Kidney epithelial cell (primary cell): ENCODE measurements around the gene CLK3. TPM values are rescaled to one million over a fixed set of nuclear protein-coding genes. Genes with fewer than 3 reads are reported as not detected.
"Not testable (repeated sequence)": the region's sequence is repeated elsewhere in the genome, so short reads cannot be mapped to it uniquely, and the experiment has no call there.

Experiments used
- DNase-seq: peaks from one replicate; pipeline ENCODE4 v3.0.0-alpha.2; 2010; ENCODE audit warnings: low read depth
- H3K27me3 ChIP-seq: 2 replicates; pipeline ENCODE4 v1.6.0; 2011; ENCODE audit warnings: low read length; ENCODE audit not compliant: control insufficient read depth, insufficient read depth
- H3K36me3 ChIP-seq: 2 replicates; pipeline ENCODE4 v1.5.1; 2011; ENCODE audit warnings: low read length; ENCODE audit not compliant: control insufficient read depth, insufficient read depth
- H3K4me3 ChIP-seq: 2 replicates; pipeline ENCODE4 v1.5.1; 2011; ENCODE audit warnings: low read depth, mild to moderate bottlenecking, control low read depth, low read length
- total RNA-seq: library from RNA; depleted of rRNA; stranded (reverse); fragments of >200 nt; gene quantifications from 2 replicates; pipeline ENCODE4 v1.2.3, GENCODE V29; 2015
- TF ChIP-seq, protein P1 (sequence below): IDR thresholded peaks from 2 replicates; pipeline ENCODE4 v1.5.1; 2011; ENCODE audit warnings: mild to moderate bottlenecking, moderate library complexity, low read length, control low read depth, inconsistent platforms; ENCODE audit not compliant: insufficient read depth, poor library complexity, severe bottlenecking

The CLK3 gene
- total RNA-seq, 1 donor from 2014 or later: 104 TPM

DNA sequence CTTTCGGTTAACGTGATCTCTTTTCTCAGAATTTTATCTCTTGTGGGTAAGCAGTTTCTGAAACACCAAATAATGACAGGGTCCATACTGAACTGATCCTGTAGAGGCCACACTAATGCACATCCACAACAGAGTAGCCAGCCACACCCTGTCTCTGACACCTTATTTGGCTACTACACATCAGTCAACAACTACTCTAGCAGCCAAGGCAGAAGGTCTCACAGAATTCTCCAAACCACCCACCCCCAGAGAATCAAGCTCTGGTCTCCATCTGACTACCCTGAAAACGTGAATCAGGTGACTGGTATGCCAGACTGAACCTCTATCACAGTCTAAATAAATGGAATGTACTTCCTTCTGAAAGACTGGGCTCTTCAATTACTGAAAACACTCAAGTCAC, 42.2 kb downstream of the CLK3 start:
- DNase-seq: peak; percentile 10
- Histone ChIP-seq H3K27me3 (no peaks in the 10 kb centered on the region), H3K36me3 (no peaks in the 10 kb centered on the region), H3K4me3 (no peak overlapping the region)
- TF ChIP-seq, protein P1, sequence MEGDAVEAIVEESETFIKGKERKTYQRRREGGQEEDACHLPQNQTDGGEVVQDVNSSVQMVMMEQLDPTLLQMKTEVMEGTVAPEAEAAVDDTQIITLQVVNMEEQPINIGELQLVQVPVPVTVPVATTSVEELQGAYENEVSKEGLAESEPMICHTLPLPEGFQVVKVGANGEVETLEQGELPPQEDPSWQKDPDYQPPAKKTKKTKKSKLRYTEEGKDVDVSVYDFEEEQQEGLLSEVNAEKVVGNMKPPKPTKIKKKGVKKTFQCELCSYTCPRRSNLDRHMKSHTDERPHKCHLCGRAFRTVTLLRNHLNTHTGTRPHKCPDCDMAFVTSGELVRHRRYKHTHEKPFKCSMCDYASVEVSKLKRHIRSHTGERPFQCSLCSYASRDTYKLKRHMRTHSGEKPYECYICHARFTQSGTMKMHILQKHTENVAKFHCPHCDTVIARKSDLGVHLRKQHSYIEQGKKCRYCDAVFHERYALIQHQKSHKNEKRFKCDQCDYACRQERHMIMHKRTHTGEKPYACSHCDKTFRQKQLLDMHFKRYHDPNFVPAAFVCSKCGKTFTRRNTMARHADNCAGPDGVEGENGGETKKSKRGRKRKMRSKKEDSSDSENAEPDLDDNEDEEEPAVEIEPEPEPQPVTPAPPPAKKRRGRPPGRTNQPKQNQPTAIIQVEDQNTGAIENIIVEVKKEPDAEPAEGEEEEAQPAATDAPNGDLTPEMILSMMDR: no peak

DNA sequence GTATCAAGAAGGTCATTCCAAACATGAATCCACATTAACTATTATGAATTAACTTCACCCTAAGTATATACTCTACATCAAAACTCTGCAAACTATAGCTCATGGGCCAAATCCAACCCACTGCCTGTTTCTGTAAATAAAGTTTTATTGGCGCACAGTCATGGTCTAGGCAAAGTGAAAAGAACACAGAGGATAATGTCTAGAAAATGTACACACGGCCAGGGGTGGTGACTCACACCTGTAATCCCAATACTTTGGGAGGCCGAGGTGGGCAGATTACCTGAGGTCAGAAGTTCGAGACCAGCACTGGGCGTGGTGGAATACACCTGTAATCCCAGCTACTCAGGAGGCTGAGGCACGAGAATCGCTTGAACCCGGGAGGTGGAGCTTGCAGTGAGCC, 45.6 kb downstream of the CLK3 start:
- H3K27me3 ChIP-seq, DNase-seq, H3K36me3 ChIP-seq, H3K4me3 ChIP-seq: not testable (repeated sequence)

DNA sequence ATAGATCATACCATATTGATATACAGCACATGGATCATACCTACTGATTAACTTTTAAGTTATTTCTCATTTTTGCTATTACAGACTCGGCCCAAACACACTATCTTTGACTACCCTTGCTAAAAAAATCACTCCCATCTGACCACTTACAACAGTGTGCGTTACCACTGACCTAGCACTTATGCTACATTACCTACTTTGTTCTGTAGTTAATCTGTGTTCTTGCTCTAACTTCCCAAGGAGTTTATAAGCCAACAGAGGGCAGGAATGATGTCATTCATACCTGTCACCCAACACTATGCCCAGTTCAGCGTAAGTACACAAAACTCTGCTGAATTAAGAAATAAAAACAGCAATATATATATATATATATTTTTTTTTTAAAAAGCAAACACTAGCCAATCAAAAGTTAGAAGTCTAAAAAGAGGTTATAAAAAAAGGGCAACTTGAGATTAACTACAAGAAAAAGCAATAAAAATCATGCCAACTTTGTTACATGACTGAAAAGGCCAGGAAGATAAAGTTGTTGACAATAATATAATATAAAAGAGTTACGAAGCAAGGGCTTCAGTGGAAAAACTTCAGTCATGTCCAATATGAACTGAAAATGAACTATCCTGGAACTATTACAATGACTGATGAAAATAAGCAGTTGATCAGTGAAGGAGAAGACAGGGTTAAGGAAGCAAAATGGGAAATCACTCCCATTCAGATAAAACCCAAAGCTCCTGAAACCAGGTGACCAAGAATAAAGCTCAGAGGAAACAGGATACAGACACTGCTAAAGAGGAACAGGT, 46.6 kb downstream of the CLK3 start:
- Histone ChIP-seq H3K27me3 (no peaks in the 10 kb centered on the region), H3K4me3 (no peak overlapping the region), H3K36me3 (no peaks in the 10 kb centered on the region)
- TF ChIP-seq, protein P1: no peak
- no peak for DNase-seq

DNA sequence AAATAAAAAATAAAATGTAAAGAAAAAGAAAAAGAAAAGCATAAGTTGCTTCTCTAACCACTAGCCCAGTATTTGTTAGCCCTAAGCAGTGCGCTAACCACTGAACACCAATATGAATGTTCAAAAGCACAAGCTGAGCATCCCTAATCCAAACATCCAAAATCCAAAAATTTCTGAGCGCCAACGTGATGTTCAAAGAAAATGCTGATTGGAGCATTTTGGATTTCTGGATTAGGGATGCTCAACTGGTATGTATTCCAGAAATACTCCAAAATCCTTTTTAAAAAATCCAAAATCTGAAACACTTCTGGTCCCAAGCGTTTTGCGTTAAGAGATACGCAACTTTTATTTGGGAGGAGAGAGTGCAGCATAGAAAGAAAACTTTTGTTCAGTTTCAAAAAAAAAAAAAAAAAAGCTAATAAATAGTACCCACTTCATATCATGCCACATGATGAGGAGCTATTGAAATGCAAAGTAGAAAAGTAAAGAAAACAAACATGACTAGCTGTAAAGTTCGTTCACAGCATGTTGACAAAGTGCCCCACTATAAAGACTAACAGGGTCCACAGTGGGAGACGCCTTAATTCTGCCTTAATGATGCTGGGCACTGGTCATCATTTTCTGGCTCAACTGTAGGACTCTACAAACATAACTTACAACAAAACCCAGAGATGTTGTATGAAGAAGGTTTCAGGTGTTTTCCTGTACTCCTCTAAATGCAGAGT, 47.8 kb downstream of the CLK3 start:
- Histone ChIP-seq H3K36me3 (no peaks in the 10 kb centered on the region), H3K27me3 (no peaks in the 10 kb centered on the region), H3K4me3 (no peak overlapping the region)
- no peak for DNase-seq
- TF ChIP-seq, protein P1: no peak

DNA sequence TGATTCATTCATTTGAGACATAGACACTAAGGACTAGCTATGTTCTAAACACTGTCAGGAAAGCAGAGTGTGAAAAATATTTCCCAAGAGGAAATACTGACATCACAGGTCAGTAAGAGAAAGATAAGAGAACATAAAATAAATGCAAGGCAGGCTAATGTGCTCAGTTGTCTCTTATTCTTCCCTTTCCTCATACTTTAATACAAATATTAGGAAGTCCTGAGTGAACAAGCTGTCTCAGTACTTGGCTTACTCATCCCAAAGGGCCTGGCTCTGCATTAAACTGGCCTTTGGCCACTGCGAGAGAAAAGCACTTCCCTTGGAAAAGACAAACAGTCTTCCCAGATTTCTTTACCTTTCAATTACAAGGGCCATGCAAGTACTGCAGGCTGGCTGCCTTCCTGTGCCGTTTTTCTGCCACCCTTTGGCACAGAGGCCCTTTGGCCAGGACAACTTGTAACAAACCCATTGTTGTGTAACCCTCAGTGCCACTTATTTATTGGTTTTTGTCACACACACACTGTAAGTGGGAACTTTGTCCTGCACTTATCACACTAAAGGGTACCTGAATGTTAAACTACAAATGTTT, 48.5 kb downstream of the CLK3 start:
- H3K36me3 ChIP-seq: no peaks in the 10 kb centered on the region
- H3K27me3 ChIP-seq: no peaks in the 10 kb centered on the region
- no peak for DNase-seq
- TF ChIP-seq, protein P1: no peak
- no peak overlapping the region for H3K4me3 ChIP-seq

DNA sequence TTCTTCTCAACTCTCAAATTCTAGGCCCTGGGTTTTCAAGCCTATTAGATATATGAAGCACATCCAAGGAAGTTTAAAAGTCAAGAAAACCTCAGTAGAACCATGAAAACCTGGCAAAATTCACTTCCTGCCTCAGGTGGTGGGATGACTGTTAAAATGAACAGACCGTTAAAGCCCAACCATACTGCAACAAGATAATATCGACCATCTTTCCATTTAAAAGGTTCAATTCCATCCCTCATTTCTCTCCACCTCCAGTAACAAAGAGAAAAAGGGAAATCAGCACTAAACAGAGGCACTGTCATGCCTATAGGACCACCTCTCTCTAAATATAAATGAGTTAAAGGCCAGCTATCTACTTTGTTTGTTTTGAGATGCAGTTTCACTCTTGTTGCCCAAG, 49.0 kb downstream of the CLK3 start:
- DNase-seq: no peak
- no peaks in the 10 kb centered on the region for H3K27me3 ChIP-seq
- no peak overlapping the region for H3K4me3 ChIP-seq
- no peaks in the 10 kb centered on the region for H3K36me3 ChIP-seq
- TF ChIP-seq, protein P1: no peak
